GM21367 (cell line): Measurements from ENCODE around the gene DSE.

Experiments
- ATAC-seq: cut with Tn5 transposase; IDR thresholded peaks from one replicate; pipeline ENCODE4 v1.9.1; 2021; ENCODE audit not compliant: unreplicated experiment

DSE gene

DNA sequence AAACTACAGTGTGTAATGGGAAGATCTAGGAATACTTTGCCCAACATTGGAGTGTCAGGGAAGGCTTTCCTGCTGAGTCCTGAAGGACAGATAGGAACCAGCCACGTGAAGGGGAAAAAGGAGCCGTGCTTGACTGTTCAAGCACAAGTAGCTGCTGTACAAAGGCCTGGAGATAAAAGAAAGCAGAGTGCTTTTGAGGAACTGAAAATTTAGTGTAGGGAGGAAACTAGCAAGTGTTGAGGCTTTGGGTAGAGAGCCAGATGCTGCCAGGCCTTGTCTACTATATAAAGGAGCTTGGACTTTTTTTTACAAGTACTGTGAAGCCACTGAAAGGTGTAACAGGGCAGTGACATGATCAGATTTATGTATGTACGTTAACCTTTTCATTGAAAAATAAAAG is 39.0 kb downstream of the DSE start:
- ATAC-seq: peak; percentile 69

DNA sequence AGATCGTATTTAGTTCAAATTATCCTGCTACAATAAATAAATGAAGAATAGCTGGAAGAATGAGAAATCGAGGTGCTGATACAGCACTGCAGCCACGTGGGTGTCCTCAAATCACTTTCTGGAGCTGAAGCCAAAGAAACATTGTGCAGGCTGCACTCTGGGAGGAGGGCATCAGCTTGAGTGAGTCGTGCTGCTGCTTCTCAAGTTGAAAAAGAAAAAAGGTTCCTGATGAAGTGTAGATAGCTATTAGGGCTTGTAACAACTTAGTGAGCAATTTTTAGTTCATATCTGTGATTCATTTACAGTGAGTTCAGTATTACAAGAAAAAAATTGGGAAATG is 40.5 kb downstream of the DSE start:
- ATAC-seq: no peak

DNA sequence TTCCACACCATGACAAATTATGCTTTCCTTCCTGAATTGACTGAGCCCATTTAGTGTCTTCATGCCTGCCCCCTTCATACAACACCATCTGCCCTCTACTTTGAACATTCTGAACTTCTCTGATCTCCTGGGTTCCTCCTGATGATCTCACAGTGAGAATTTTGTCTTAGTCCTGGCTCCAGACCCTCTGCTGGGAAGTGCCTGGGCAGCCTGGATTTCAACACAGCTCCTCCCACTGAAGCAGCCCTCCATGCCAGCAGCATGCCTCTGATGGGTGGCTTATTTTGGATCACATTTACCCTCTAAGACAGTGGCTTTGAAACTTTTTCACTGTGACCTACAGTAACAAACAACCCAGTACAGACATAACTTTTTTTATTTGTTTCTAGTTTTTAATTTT is 41.5 kb downstream of the DSE start:
- ATAC-seq: no peak

DNA sequence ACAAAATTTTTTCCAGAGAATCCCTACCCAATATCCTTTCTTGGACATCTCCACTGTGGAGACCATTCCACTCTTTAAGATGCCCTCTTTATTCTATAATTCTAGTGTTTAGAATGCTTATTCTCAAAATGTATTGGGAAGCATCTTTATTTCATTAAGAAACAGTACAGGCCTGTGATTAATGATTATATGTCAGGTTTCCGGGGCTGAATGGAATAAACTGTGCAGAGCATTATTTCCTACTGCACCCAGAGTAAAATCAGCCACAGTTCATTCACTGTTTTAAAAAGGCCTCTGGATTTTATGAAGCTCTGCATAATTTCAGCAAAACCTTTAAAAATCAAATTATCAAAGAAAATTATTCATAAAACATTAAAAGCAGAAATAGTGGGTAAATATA is 42.6 kb downstream of the DSE start:
- no peak for ATAC-seq

DNA sequence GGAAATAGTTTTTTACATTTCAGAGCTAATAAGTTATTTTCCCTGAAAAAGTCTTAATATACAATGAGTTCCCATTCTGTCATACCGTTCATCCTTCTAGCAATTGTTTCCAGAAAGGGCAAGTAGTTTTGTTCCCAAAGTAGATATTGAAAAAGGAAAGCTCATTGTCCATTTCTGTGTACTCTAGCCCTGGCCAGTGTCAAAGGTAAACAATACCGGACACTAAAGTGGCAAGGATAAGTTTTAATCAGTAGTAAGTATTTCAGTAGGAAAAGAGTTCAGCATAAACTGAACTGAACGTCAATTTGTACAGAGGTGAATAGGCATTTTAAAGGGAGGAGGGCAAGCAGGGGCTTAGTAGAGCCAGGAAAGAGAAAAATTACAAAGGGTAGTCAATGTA is 46.9 kb downstream of the DSE start:
- ATAC-seq: no peak

DNA sequence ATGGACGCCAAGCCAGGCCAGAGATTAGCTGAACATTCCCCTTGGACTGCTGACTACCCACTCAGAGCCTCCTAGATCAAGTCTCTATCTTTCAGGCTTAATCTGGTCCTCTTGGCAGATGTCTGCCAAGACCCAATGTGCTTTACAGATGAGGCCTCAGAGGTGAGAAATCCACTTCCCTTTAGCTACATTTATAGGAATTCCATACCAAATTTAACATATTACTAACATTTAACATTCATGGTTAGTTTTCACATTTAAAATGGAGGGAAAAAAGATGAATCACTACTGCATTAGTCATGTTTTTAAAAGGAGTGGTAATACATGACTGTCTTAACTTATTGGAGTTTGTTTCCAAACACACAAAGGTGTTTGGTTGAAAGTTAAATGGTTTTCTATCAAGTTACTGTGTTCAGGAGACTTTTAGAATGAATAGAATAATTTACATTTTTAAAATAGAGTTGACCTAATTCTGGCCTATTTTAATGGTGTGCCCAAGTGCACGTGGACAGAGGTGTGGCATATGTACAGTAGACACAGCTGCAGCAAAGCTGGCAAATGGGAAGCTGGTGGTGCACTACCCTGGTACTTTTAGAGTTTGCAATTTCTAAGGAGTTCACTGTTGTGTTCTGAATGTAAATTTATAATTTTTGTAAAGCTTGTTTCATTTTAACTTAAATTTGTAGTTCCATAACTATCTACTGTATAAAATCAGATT is 48.5 kb downstream of the DSE start:
- ATAC-seq: no peak

DNA sequence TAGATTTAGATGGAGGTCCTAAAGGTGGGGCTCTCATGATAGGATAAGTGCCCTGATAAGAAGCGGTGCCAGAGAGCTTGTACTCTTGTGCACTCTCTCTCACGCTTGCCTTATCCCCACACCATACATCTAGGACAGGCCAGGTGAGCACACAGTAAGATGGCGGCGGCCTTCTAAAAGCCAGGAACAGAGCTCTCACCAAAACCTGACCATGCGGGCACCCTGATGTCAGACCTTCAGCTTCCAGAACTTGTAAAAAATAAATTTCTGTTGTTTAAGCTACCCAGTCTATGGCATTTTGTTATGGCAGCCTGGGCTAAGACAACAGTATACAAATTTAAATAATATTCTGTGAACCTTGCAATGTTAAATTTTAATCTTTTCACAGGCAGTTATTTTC is 49.6 kb downstream of the DSE start:
- ATAC-seq: no peak

DNA sequence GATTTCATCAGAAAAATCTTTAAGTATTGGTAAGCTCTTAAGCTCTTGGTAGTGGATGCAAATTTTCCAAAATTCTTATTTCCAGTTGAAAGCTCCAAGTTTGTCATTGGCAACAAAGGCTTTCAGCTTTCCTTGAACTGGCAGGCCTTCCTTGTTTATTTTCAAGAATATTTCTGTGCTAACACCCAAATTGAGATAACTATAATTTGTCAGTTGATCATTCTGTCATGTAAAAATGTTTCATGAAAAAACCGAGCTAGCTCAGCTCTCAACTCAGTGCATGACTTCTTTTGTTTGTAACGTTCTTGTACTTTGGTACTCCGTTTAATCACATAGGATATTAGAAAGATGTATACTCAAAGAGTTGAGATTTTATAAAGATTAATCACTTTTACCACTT is 51.5 kb downstream of the DSE start:
- ATAC-seq: no peak

DNA sequence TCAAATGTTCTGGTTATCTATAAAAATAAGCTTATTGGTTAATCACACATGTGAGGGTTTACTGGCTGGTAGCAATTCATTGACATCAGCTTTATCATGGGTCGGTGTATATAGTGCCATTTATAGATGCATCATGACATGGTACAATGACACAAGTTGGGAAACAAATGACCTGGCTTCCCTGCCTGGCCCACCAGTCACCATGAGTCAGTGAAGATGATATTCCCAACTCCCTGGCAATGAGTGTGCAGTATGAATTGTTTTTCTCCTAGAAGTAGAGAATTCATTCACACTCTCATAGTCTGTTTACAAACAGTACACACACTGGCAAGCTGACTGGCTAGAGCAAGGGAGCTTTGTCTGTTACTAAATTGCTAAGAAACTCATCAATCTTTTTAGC is 53.3 kb downstream of the DSE start:
- no peak for ATAC-seq

DNA sequence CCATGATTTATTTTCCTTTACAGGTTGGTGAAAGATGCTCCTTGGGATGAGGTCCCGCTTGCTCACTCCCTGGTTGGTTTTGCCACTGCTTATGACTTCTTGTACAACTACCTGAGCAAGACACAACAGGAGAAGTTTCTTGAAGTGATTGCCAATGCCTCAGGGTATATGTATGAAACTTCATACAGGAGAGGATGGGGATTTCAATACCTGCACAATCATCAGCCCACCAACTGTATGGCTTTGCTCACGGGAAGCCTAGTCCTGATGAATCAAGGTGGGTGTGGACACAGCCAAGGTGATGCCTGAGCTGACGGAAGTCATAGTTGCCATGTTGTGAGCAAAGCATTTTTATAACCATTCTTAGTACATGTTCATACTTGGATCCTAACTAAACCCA is 55.8 kb downstream of the DSE start:
- ATAC-seq: no peak

DNA sequence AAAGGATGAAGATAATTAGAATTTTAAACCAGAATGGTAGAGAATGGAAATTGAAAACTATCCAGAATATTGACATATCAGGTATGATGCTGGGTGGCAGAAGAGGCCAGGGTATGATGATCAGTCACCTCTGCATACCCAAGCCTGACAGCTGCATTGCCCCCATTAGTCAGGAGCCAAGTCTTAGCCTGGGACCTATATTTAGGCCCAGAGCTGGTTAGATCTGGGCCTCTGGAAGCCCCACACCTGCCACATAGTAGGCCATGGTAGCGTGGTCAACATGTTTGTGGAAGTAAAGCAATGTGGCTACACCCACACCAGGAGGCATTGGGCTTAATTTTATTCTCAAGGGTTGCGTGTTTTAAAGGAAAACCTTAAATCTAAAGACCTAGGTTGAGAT is 58.4 kb downstream of the DSE start:
- ATAC-seq: no peak

DNA sequence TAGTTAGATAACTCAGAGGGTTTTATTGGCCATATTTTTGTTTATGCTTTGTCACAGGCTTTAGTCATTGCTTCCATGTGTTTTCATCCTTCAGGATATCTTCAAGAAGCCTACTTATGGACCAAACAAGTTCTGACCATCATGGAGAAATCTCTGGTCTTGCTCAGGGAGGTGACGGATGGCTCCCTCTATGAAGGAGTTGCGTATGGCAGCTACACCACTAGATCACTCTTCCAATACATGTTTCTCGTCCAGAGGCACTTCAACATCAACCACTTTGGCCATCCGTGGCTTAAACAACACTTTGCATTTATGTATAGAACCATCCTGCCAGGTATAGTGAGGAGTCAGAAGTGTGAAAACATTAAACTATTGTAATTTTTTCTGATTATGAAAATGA is 60.1 kb downstream of the DSE start:
- ATAC-seq: no peak

DNA sequence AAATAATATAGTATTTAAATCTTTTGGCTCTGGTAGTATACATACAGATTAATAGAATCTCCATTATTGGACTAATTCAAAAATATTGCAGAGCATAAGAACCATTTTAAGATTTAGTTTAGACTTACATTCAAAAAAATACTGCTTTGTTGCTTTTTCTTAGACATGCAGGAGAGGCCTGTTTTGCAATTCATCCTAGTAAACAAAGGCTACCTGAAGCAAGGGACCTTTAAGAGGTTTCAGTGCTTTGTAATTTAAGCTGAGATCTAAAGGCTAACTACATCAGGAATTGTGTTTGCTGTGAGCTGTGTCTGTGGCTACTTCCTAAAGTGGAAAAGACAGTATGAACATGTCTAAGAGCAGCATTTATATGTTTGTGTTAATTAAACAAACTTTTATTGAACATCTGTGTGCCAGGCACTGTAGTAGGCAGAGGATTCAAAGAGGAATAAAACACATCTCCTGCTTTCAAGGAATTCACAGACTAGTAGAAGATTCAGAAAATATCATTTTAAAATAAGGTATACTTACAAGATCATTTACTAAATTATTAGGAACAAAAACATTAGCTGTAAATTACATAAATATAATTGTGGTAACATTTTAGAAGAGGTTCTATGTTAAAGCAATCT is 61.3 kb downstream of the DSE start:
- no peak for ATAC-seq

DNA sequence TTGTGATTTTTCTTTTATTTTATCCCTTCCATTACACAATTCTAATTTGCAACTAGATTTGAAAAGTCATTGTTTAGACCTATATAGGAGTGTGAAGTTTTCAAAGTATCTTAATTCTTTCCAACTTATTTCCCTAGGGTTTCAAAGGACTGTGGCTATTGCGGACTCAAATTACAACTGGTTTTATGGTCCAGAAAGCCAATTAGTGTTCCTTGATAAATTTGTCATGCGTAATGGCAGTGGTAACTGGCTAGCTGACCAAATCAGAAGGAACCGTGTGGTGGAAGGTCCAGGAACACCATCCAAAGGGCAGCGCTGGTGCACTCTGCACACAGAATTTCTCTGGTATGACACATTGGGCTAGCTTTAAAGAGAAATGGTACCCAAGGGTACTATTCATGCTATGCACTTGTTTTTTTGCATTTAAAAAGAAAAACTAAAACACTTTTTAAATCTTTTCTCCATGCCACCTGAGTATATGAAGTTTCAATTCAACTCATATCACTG is 62.5 kb downstream of the DSE start:
- no peak for ATAC-seq

DNA sequence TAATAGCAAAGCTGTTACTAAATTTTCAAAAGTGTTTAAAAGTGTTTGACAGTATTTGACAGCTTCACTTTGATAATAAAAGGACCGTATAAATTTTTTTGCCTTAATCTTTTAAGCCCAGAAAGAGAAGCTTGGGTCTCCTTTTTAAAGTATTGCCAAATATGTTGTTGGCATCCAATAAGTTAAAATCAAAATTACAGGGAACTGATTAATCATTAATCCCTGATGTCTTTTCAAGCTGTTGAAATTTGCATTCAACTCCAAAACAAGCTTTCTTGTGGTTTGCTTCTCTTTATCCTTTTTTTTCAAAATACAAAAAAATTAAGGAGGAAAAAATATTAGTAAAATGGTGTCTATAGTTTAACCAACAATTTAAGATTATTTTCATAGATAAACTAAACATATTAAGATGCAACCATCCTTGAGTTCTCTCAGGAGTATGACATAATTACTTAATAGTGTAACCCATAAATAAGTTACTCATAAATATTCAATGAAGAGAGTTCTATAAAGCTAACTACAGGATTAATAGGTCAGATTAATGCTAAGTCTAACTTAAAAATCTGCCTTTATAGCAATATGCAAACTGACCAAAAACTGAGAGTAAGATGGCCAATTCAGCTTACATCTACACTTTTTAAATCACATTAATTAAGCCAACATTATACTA is 63.4 kb downstream of the DSE start:
- no peak for ATAC-seq

DNA sequence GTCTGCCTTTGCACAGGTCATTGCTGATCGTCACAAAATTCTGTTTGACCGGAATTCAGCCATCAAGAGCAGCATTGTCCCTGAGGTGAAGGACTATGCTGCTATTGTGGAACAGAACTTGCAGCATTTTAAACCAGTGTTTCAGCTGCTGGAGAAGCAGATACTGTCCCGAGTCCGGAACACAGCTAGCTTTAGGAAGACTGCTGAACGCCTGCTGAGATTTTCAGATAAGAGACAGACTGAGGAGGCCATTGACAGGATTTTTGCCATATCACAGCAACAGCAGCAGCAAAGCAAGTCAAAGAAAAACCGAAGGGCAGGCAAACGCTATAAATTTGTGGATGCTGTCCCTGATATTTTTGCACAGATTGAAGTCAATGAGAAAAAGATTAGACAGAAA is 65.8 kb downstream of the DSE start:
- no peak for ATAC-seq

DNA sequence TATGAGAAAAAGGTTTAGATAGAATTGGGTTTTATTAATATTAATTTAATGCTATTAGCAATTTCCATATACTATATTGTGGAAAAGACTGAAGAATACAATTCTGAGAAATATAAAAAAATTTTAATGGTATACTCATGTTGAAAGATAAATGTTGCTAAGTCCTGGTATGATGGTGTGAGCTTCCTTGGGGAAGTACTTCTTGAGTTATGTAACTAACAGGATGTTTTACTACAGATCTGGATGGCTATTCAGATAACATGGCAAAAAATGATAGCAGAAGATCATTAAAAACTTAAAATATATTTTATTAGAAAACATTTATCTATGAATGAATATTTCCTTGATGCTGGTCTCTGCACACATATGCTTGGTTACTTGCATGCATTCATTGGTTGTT is 66.9 kb downstream of the DSE start:
- no peak for ATAC-seq

DNA sequence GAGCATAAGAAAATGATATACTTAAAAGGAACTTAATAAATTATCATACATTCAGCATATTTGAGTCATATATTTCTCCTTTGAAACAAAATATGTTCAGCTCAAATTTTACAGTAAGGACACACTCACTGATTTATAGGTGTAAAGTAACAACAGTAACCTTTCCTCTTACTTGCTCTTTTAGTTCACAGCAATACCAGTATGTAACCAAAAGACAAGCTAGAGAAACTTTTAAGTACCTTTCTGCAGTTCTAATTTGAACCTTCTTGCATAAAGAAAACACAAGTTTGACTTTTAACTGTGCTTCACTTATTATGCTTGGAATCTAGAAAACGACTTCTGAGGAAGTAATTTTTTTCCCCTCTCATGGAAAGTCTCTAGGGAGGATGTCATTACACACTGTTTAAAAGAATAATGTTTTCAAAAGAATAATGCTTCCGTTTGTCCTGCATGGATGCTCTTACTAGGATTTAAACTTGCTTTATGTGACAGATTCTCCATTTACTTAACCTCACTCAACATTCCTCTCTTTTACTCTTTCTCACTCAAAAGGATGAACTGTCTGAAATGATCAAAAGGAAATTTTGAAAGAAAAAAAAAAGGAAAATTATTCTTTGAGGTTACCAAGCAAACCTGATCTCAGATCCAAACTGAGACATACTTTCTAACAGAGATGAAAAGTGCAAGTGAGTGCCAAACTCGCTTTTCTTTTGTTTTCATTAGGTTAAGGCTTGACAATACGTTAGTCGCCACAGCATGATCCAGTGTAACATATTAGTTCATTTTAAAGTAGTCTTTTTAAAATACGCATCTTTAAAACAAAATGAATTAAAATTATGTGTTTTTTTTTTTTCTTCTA is 68.1 kb downstream of the DSE start:
- no peak for ATAC-seq

DNA sequence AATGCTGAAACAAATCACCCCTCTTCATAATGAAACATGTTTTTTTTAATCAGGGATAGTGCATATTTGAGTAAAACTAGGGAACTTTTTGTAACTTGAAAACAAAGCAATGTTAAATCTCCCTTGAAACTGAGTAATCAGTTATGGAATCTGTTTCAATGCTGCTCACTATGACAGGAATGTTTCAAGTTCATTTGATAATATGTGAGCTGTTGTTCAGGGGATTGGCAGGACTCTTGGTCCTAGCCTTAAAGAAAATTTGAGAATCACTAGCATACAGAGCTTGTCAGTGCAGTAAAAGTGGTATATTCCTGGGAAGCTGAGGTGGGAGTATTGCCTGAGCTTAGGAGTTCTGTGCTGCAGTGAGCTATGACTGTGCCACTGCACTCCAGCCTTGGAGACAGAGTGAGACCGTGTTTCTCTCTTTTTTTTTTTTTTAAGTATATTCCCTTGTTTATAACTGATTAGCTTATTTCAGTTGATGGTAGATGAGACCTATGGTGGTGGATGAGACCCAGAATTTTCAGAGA is 68.8 kb downstream of the DSE start:
- no peak for ATAC-seq

DNA sequence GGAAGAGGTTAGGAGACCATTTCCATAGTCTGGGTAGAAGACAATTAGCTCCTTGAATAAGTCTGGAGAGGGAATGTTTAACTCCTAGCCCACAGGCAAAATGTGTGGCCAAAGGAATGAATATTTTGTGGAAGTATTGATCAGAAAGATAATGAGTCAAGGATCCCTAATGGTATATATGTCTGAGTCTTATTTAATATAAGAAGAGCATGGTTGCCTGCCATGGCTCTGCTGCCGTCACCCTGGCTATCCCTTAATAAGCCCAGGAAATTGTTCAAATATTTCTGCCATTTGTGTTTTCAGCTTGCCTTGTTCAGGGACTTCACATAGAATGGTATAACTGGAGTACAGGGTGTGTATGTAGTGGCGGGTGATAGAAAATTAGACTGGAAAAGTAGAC is 72.4 kb downstream of the DSE start:
- no peak for ATAC-seq

DNA sequence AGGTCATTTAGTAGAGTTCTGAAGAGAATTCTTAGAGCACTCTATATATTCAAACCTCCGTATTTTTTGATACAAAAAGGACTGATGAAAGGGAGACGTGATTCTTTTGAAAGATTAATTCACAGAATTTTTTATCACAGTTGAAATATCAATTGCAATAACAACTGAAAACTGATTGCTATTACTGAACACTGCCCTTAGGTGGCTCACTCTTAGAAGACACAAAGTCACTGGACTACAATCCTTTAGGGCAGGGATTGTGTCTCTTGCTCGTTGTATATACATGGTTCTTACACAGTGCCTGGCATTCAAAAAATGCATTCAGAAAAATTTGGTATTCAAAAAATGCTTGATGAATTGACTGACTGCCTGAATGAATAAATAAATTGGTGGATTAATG is 73.3 kb downstream of the DSE start:
- peak; percentile 69 for ATAC-seq
